Measurements from ENCODE around the gene CCDC18. TPM values are rescaled to one million over a fixed set of nuclear protein-coding genes. Genes with fewer than 3 reads are reported as not detected.

Gene CCDC18
- total RNA-seq, 1 donor from 2014 or later, result 1.6 TPM

DNA sequence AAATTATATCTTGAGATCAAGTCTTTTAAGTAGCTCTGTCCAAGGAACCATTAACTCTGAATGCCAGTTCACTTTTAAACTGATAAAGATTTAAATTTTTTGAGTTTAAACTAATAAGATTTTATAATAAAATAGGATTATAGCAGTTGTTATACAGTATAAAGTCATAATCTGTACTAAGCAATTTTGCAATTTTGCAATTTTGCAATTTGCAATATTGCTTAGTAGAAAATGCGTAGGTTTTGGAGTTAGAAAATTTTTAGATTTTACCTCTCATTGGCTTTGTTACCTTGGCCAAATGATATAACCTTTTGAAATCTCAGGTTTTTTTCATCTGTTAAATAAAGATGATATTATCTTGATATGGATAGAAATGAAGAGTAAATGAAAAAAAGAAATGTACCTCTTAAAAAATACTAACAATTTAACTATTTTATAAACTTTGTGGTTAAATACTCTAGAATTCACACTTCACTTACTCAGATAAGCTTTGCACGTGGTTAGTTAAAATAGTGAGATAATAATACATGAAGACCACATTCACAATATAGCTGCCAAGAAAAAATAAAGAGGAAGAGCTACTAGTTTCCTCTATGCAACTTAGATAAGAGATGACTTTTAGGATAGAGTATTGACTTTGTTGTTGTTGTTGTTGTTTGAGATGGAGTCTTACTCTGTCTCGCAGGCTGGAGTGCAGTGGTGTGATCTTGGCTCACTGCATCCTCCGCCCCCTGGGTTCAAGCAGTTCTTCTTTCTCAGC, 13.9 kb downstream of the CCDC18 start:
- H3K36me3 ChIP-seq (ENCODE audit: control insufficient read depth in 3 of 3, insufficient read depth in 3 of 3, low read length in 3 of 3), result peaks cover 0 to 9% (median 0%) of the 10 kb centered on the region in 3 donors
- no peak overlapping the region for H3K4me3 ChIP-seq (ENCODE audit: low read length in 3 of 3)
- no peak overlapping the region for H3K27ac ChIP-seq (ENCODE audit: low read depth, low read length)
- no peaks in the 10 kb centered on the region for H3K27me3 ChIP-seq (ENCODE audit: control insufficient read depth in 3 of 3, insufficient read depth in 3 of 3, low read length in 3 of 3)
- H3K4me1 ChIP-seq (ENCODE audit: control insufficient read depth in 3 of 3, insufficient read depth in 3 of 3, low read length in 3 of 3), result no peaks in the 10 kb centered on the region
- H3K9ac ChIP-seq (ENCODE audit: low read depth in 1 of 3, low read length in 3 of 3), result no peak overlapping the region
- no peaks in the 10 kb centered on the region for H3K9me3 ChIP-seq (ENCODE audit: control insufficient read depth in 3 of 3, low read length in 3 of 3)

DNA sequence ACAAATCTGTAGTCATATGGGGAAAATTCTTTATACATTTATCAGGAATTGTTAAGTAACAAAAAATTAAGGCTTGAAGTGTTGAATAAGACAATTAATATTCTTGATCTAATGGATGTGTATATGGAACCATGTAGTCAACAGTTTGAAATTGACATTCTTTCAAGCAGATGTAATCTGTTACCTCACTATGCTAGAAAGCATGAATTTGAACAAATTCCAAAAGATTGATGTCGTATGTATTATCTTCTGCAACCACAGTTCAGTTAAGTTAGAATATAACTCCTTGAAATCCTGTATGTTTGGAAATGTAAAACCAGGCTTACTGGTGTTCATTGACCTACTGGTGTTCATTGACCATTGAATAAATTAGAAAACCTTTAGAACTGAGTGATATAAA, 16.1 kb downstream of the CCDC18 start:
- Histone ChIP-seq H3K9me3 (ENCODE audit: control insufficient read depth in 3 of 3, low read length in 3 of 3) (no peaks in the 10 kb centered on the region), H3K4me1 (ENCODE audit: control insufficient read depth in 3 of 3, insufficient read depth in 3 of 3, low read length in 3 of 3) (no peaks in the 10 kb centered on the region), H3K27me3 (ENCODE audit: control insufficient read depth in 3 of 3, insufficient read depth in 3 of 3, low read length in 3 of 3) (no peaks in the 10 kb centered on the region), H3K4me3 (ENCODE audit: low read length in 3 of 3) (no peak overlapping the region), H3K9ac (ENCODE audit: low read depth in 1 of 3, low read length in 3 of 3) (no peak overlapping the region), H3K36me3 (ENCODE audit: control insufficient read depth in 3 of 3, insufficient read depth in 3 of 3, low read length in 3 of 3) (peaks cover 0 to 10% (median 0%) of the 10 kb centered on the region in 3 donors), H3K27ac (ENCODE audit: low read depth, low read length) (no peak overlapping the region)

DNA sequence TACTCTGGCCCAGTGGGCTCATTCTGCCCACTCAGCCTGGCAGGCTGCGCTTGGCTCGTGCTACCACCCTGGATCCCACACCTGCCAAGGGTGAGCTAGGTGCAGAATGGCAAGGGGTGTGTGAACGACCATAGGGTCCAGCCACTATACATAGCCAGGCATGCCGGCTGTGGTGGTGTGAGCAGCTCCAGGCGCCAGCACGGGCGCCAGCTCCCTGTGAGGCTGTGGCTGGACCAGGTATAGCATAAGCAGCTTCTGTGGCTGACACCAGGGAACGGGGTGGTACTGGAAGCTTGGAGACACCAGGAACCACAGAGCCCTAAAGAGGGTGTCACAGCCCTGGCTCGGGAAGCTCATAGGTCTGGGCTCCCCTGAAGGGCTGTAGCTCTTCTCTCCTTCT, 18.6 kb downstream of the CCDC18 start:
- no peak overlapping the region for H3K9ac ChIP-seq (ENCODE audit: low read depth in 1 of 3, low read length in 3 of 3)
- no peak overlapping the region for H3K4me3 ChIP-seq (ENCODE audit: low read length in 3 of 3)
- H3K9me3 ChIP-seq (ENCODE audit: control insufficient read depth in 3 of 3, low read length in 3 of 3), result no peaks in the 10 kb centered on the region
- peaks cover 0 to 10% (median 0%) of the 10 kb centered on the region in 3 donors for H3K36me3 ChIP-seq (ENCODE audit: control insufficient read depth in 3 of 3, insufficient read depth in 3 of 3, low read length in 3 of 3)
- no peaks in the 10 kb centered on the region for H3K4me1 ChIP-seq (ENCODE audit: control insufficient read depth in 3 of 3, insufficient read depth in 3 of 3, low read length in 3 of 3)
- no peak overlapping the region for H3K27ac ChIP-seq (ENCODE audit: low read depth, low read length)
- no peaks in the 10 kb centered on the region for H3K27me3 ChIP-seq (ENCODE audit: control insufficient read depth in 3 of 3, insufficient read depth in 3 of 3, low read length in 3 of 3)

DNA sequence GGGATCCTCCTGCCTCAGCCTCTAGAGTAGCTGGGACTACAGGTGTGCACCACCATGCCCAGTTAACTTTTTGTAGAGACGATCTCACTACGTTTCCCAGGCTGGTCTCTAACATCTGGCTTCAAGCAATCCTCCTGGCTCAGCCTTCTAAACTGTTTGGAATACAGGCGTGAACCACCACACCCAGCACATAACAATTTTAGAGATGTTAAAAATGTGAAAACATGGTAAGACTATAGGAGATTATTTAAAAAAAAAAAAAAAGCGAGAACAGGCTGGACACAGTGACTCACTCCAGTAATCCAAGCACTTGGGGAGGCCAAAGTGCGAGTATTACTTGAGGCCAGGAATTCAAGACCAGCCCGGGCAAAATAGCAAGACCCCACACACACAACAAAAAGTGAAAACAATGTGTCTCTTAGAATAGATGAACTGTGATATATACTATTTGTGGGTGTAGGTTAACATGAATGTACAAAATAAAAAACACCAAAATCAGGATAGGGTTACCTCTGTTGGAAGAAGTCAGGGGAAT, 19.6 kb downstream of the CCDC18 start:
- H3K9me3 ChIP-seq (ENCODE audit: control insufficient read depth in 3 of 3, low read length in 3 of 3), result no peaks in the 10 kb centered on the region
- no peak overlapping the region for H3K9ac ChIP-seq (ENCODE audit: low read depth in 1 of 3, low read length in 3 of 3)
- no peaks in the 10 kb centered on the region for H3K27me3 ChIP-seq (ENCODE audit: control insufficient read depth in 3 of 3, insufficient read depth in 3 of 3, low read length in 3 of 3)
- H3K36me3 ChIP-seq (ENCODE audit: control insufficient read depth in 3 of 3, insufficient read depth in 3 of 3, low read length in 3 of 3), result peaks cover 0 to 10% (median 0%) of the 10 kb centered on the region in 3 donors
- H3K4me3 ChIP-seq (ENCODE audit: low read length in 3 of 3), result no peak overlapping the region
- H3K4me1 ChIP-seq (ENCODE audit: control insufficient read depth in 3 of 3, insufficient read depth in 3 of 3, low read length in 3 of 3), result no peaks in the 10 kb centered on the region
- H3K27ac ChIP-seq (ENCODE audit: low read depth, low read length), result no peak overlapping the region

DNA sequence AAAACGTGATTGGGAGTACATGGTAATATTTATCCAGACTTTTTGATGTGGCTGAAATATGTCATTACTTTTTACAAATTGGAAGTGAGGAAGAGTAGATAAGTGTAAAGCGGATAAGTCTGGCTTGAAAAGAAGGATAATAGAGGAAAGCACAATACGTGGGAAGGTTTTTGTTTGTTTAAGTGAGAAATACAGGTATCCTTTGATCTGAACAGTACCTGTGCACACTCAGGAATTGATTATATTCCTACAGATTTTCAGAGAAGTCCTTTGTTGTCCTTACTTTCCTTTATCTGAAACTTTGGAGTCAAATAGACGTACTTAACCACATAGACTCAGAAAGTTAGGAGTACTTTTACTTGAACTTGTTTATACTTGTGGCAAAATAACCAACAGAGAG, 20.2 kb downstream of the CCDC18 start:
- no peaks in the 10 kb centered on the region for H3K4me1 ChIP-seq (ENCODE audit: control insufficient read depth in 3 of 3, insufficient read depth in 3 of 3, low read length in 3 of 3)
- no peak overlapping the region for H3K4me3 ChIP-seq (ENCODE audit: low read length in 3 of 3)
- H3K27me3 ChIP-seq (ENCODE audit: control insufficient read depth in 3 of 3, insufficient read depth in 3 of 3, low read length in 3 of 3), result no peaks in the 10 kb centered on the region
- H3K9ac ChIP-seq (ENCODE audit: low read depth in 1 of 3, low read length in 3 of 3), result no peak overlapping the region
- H3K9me3 ChIP-seq (ENCODE audit: control insufficient read depth in 3 of 3, low read length in 3 of 3), result no peaks in the 10 kb centered on the region
- peaks cover 0 to 10% (median 0%) of the 10 kb centered on the region in 3 donors for H3K36me3 ChIP-seq (ENCODE audit: control insufficient read depth in 3 of 3, insufficient read depth in 3 of 3, low read length in 3 of 3)
- H3K27ac ChIP-seq (ENCODE audit: low read depth, low read length), result no peak overlapping the region

DNA sequence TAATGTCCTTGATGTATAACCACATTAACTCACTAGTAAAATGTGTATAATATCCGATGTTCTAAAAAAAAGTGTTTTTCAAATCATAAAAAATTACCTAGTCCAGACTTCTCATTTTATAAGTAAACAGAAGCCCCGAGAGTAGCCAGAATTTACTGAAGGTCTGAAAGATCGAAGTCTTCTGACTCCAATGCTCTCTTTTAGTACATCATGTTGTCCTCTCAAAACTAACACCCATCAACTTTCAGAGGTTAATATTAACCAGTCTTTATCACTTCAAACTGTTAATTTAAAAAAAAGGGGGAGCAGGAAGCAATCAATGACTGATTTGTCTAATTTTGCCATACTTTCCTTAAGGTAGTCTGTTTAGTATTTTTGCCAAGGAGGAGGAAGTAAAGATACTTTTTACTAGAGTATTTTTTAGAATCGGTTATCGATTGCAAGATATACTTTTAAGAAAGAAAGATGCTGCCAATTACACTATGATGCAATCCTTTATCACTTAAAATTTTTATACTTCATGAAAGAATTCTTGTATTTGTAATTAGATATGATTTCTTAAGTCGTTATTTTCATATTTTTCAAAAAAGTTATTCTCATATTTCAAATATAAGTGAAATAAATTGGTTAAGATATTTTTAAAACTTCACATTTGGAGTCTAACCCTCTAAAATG, 25.5 kb downstream of the CCDC18 start:
- Histone ChIP-seq H3K9ac (ENCODE audit: low read depth in 1 of 3, low read length in 3 of 3) (no peak overlapping the region), H3K27ac (ENCODE audit: low read depth, low read length) (no peak overlapping the region), H3K4me3 (ENCODE audit: low read length in 3 of 3) (no peak overlapping the region), H3K4me1 (ENCODE audit: control insufficient read depth in 3 of 3, insufficient read depth in 3 of 3, low read length in 3 of 3) (no peaks in the 10 kb centered on the region), H3K9me3 (ENCODE audit: control insufficient read depth in 3 of 3, low read length in 3 of 3) (no peaks in the 10 kb centered on the region), H3K27me3 (ENCODE audit: control insufficient read depth in 3 of 3, insufficient read depth in 3 of 3, low read length in 3 of 3) (no peaks in the 10 kb centered on the region), H3K36me3 (ENCODE audit: control insufficient read depth in 3 of 3, insufficient read depth in 3 of 3, low read length in 3 of 3) (peaks cover 0 to 5% (median 0%) of the 10 kb centered on the region in 3 donors)

DNA sequence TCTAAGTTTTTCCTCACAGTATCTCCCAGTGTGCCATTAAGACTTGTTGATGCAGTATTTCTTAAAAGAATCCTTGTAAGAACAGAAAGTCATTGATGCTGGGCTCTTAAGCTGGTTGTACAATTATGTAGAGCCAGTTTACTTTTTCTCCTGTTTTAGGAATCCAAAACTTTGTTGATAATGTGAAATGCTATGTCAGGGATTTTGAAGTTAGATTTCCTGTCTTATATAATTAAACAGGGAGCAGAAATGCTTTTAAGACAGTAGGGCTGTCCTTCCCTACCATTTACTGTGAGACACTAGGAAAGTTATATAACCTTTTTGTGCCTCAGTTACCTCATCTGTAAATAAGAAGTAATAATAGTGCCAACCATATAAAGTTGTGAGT, 26.0 kb downstream of the CCDC18 start:
- no peak overlapping the region for H3K9ac ChIP-seq (ENCODE audit: low read depth in 1 of 3, low read length in 3 of 3)
- no peak overlapping the region for H3K27ac ChIP-seq (ENCODE audit: low read depth, low read length)
- H3K36me3 ChIP-seq (ENCODE audit: control insufficient read depth in 3 of 3, insufficient read depth in 3 of 3, low read length in 3 of 3), result peaks cover 0 to 5% (median 0%) of the 10 kb centered on the region in 3 donors
- H3K9me3 ChIP-seq (ENCODE audit: control insufficient read depth in 3 of 3, low read length in 3 of 3), result no peaks in the 10 kb centered on the region
- no peaks in the 10 kb centered on the region for H3K27me3 ChIP-seq (ENCODE audit: control insufficient read depth in 3 of 3, insufficient read depth in 3 of 3, low read length in 3 of 3)
- no peak overlapping the region for H3K4me3 ChIP-seq (ENCODE audit: low read length in 3 of 3)
- H3K4me1 ChIP-seq (ENCODE audit: control insufficient read depth in 3 of 3, insufficient read depth in 3 of 3, low read length in 3 of 3), result no peaks in the 10 kb centered on the region

DNA sequence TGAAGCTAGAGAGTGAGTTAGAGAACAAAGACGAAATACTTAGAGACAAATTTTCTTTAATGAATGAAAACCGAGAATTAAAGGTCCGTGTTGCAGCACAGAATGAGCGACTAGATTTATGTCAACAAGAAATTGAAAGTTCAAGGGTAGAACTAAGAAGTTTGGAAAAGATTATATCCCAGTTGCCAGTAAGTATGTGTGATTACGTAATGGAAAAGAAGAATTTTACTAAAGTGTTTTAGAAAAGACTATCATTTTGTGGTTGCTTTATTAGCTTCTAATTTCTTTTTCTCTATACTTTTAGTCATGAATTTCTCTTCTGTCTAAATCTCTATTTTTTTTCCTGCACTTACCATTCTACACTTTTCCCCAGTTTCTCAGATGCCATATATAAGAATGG, 26.7 kb downstream of the CCDC18 start:
- H3K27me3 ChIP-seq (ENCODE audit: control insufficient read depth in 3 of 3, insufficient read depth in 3 of 3, low read length in 3 of 3), result no peaks in the 10 kb centered on the region
- peaks cover 0 to 5% (median 0%) of the 10 kb centered on the region in 3 donors for H3K36me3 ChIP-seq (ENCODE audit: control insufficient read depth in 3 of 3, insufficient read depth in 3 of 3, low read length in 3 of 3)
- H3K4me3 ChIP-seq (ENCODE audit: low read length in 3 of 3), result no peak overlapping the region
- H3K9ac ChIP-seq (ENCODE audit: low read depth in 1 of 3, low read length in 3 of 3), result no peak overlapping the region
- no peaks in the 10 kb centered on the region for H3K9me3 ChIP-seq (ENCODE audit: control insufficient read depth in 3 of 3, low read length in 3 of 3)
- H3K4me1 ChIP-seq (ENCODE audit: control insufficient read depth in 3 of 3, insufficient read depth in 3 of 3, low read length in 3 of 3), result no peaks in the 10 kb centered on the region
- no peak overlapping the region for H3K27ac ChIP-seq (ENCODE audit: low read depth, low read length)

DNA sequence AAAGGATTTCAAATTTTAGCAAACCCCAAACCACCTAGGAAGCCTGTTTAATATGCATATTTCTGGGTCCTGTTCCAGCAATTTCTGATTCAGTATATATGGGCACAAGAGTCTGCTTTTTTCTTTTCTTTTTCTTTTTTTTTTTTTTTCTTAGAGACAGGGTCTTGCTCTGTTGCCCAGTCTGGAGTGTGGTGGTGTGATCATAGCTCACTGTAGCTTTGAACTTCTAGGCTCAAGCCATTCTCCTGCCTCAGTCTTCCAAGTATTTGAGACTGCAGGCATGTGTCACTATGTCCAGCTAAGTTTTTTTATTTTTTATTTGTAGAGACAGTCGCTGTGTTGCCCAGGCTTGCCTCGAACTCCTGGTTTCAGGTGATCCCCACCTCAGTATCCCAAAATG, 34.8 kb downstream of the CCDC18 start:
- peaks cover 0 to 2% (median 0%) of the 10 kb centered on the region in 3 donors for H3K36me3 ChIP-seq (ENCODE audit: control insufficient read depth in 3 of 3, insufficient read depth in 3 of 3, low read length in 3 of 3)
- no peaks in the 10 kb centered on the region for H3K27me3 ChIP-seq (ENCODE audit: control insufficient read depth in 3 of 3, insufficient read depth in 3 of 3, low read length in 3 of 3)
- H3K4me3 ChIP-seq (ENCODE audit: low read length in 3 of 3), result no peak overlapping the region

DNA sequence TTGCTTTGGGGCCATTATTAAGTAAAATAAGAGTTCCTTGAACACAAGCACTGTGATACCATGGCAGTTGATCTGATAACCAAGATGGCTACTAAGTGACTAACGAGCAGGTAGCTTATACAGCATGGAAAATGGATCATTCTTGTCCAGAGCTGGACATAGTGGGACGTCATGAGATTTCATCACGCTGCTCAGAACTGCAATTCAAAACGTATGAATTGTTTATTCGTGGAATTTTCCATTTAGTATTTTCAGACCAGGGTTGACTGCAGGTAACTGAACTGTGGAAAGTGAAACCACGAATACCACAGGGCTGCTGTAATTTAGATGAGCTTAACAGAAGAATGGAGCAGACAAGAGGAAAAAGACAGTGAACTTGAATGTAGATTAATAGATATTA, 38.9 kb downstream of the CCDC18 start:
- peaks cover 0 to 6% (median 4%) of the 10 kb centered on the region in 3 donors for H3K36me3 ChIP-seq (ENCODE audit: control insufficient read depth in 3 of 3, insufficient read depth in 3 of 3, low read length in 3 of 3)
- no peak overlapping the region for H3K9ac ChIP-seq (ENCODE audit: low read depth in 1 of 3, low read length in 3 of 3)
- H3K9me3 ChIP-seq (ENCODE audit: control insufficient read depth in 3 of 3, low read length in 3 of 3), result no peaks in the 10 kb centered on the region
- H3K4me3 ChIP-seq (ENCODE audit: low read length in 3 of 3), result no peak overlapping the region
- no peak overlapping the region for H3K27ac ChIP-seq (ENCODE audit: low read depth, low read length)
- H3K27me3 ChIP-seq (ENCODE audit: control insufficient read depth in 3 of 3, insufficient read depth in 3 of 3, low read length in 3 of 3), result no peaks in the 10 kb centered on the region
- H3K4me1 ChIP-seq (ENCODE audit: control insufficient read depth in 3 of 3, insufficient read depth in 3 of 3, low read length in 3 of 3), result no peaks in the 10 kb centered on the region

More for the DNA sequence above, 34.8 kb downstream of the CCDC18 start:
- H3K4me1 ChIP-seq (ENCODE audit: control insufficient read depth in 3 of 3, insufficient read depth in 3 of 3, low read length in 3 of 3), result no peaks in the 10 kb centered on the region
- H3K9me3 ChIP-seq (ENCODE audit: control insufficient read depth in 3 of 3, low read length in 3 of 3), result no peaks in the 10 kb centered on the region
- no peak overlapping the region for H3K9ac ChIP-seq (ENCODE audit: low read depth in 1 of 3, low read length in 3 of 3)
- H3K27ac ChIP-seq (ENCODE audit: low read depth, low read length), result no peak overlapping the region

Data from skeletal muscle tissue (tissue), 4 donors.